22Rv1 (cell line): ENCODE measurements around the gene EPHB1.

Experiments used
- H3K27ac ChIP-seq: fragments of 450-650 bp; 2 replicates; pipeline ENCODE4 v1.5.1; 2017
- CTCF ChIP-seq: fragments of 450-650 bp; IDR thresholded peaks from 2 replicates; pipeline ENCODE4 v1.5.1; 2017; ENCODE audit warnings: mild to moderate bottlenecking
- ZFX ChIP-seq: fragments of 450-650 bp; IDR thresholded peaks from 2 replicates; pipeline ENCODE4 v1.6.1; 2017; ENCODE audit warnings: antibody characterized with exemption, borderline replicate concordance

EPHB1 gene

GRCh38 chr3:134897391-134898141, 102.5 kb downstream of the EPHB1 start:
- TF ChIP-seq ZFX (no peak), CTCF (no peak)
- no peak overlapping the region for H3K27ac ChIP-seq

GRCh38 chr3:134898181-134898754, 103.2 kb downstream of the EPHB1 start:
- no peak overlapping the region for H3K27ac ChIP-seq
- TF ChIP-seq ZFX (no peak), CTCF (no peak)

- TF ChIP-seq ZFX: no peak
- TF ChIP-seq CTCF: no peak
- no peak overlapping the region for H3K27ac ChIP-seq
Measured at GRCh38 chr3:134899786-134900185, 104.7 kb downstream of the EPHB1 start.

DNA sequence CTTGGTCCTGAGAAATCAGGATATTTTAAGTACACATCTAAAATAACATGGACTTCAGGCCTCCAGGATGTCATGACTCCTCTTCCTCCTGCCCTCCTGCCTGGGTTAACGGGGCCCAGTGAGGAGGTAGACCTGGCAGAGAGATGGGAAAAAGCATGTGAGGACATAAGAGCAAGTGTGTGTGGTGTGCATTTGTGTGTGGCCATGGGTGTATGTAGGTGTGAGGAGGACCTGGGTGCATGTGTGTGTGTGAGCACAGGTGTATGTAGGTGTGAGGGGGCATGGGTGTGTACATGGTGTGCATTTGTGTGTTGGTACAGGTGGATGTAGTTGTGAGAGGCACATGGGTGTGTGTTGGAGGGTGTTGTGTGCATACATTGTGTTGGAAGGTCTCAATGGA, 105.4 kb downstream of the EPHB1 start:
- no peak overlapping the region for H3K27ac ChIP-seq
- TF ChIP-seq ZFX: no peak
- TF ChIP-seq CTCF: no peak

DNA sequence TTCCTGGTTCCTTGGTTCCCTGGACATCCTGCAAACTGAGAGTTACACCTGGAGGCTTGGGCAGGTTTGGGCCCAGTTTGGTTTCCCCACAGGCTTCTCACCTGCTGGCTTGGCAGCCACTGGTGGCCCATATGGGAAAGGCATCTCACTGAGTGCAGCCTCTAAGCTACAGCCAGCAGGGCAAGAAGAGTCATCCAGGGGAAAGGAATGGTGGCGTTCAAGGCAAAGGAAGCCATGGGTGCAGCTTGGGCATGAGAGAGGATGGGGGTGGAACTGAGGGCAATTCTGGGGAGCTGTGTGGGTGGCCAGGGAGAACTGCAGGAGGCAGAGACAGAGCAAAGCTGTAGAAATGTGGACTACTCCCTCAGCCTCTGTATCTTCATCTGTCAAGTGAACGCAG, 106.4 kb downstream of the EPHB1 start:
- no peak for TF ChIP-seq ZFX
- TF ChIP-seq CTCF: no peak
- H3K27ac ChIP-seq: no peak overlapping the region

GRCh38 chr3:134903837-134904236, 108.8 kb downstream of the EPHB1 start:
- TF ChIP-seq CTCF: no peak
- TF ChIP-seq ZFX: no peak
- no peak overlapping the region for H3K27ac ChIP-seq

DNA sequence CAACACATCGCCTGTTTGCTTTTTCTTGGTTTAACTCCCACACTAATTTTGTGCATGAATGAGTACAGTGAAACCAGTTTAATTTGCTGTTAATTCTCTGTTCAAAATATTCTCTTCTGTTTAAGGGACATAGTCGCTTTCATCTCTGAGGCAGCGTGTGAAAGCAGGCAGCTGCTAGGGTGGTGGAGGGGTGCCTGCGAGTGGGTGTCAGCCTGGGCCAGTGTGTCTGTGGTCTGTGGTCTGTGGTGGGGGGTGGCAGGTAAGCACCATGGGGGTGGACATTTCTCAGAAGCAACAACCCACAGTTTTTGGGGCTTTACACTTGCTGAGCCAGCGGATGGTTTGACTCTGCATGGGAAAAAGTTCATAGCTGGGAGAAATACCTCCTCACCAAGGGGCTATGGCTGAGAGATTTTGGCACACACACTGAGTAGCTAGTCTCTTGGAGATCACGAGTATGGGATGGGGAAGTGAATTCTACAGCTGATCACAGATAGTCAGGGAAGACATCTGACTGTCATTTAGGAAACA, 109.2 kb downstream of the EPHB1 start:
- TF ChIP-seq CTCF (no peak), ZFX (no peak)
- no peak overlapping the region for H3K27ac ChIP-seq
